ENCODE measurements around the gene CHCHD10. TPM values are rescaled to one million over a fixed set of nuclear protein-coding genes. Genes with fewer than 3 reads are reported as not detected.
"Not testable (repeated sequence)": the region's sequence is repeated elsewhere in the genome, so short reads cannot be mapped to it uniquely, and the experiment has no call there.

The CHCHD10 gene
- total RNA-seq, 1 donor from 2014 or later, result 60.9 TPM

- no peaks in the 10 kb centered on the region for H3K4me1 ChIP-seq (ENCODE audit: insufficient read depth, low read length)
- H4K20me1 ChIP-seq (ENCODE audit: insufficient read depth, low read length), result peaks cover 21% of the 10 kb centered on the region
- H3K79me2 ChIP-seq (ENCODE audit: insufficient read depth, low read length), result peaks cover 11% of the 10 kb centered on the region
- Mint-ChIP-seq H3K4me1 (ENCODE audit: low read depth, unreplicated experiment) (no peaks in the 10 kb centered on the region), H3K4me3 (ENCODE audit: unreplicated experiment) (no peak overlapping the region), H3K9me3 (ENCODE audit: unreplicated experiment) (no peaks in the 10 kb centered on the region), H3K27me3 (ENCODE audit: low read depth, unreplicated experiment) (no peaks in the 10 kb centered on the region), H3K36me3 (ENCODE audit: low read depth, unreplicated experiment) (peaks cover 33% of the 10 kb centered on the region), H3K27ac (ENCODE audit: unreplicated experiment) (no peak overlapping the region)
- peaks cover 12% of the 10 kb centered on the region for H3K9me3 ChIP-seq (ENCODE audit: insufficient read depth, low read depth, low read length)
- TF ChIP-seq EZH2 (IDR thresholded peaks at IDR 0.05; ENCODE audit: insufficient read depth, low read length), result no peak
- TF ChIP-seq, protein P1, sequence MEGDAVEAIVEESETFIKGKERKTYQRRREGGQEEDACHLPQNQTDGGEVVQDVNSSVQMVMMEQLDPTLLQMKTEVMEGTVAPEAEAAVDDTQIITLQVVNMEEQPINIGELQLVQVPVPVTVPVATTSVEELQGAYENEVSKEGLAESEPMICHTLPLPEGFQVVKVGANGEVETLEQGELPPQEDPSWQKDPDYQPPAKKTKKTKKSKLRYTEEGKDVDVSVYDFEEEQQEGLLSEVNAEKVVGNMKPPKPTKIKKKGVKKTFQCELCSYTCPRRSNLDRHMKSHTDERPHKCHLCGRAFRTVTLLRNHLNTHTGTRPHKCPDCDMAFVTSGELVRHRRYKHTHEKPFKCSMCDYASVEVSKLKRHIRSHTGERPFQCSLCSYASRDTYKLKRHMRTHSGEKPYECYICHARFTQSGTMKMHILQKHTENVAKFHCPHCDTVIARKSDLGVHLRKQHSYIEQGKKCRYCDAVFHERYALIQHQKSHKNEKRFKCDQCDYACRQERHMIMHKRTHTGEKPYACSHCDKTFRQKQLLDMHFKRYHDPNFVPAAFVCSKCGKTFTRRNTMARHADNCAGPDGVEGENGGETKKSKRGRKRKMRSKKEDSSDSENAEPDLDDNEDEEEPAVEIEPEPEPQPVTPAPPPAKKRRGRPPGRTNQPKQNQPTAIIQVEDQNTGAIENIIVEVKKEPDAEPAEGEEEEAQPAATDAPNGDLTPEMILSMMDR (IDR thresholded peaks at IDR 0.05; ENCODE audit: insufficient read depth, low read depth, low read length), result no peak
- no peak overlapping the region for H3K4me2 ChIP-seq (ENCODE audit: low read length)
- no peak overlapping the region for H3K4me3 ChIP-seq (ENCODE audit: insufficient read depth, low read depth, low read length)
- FAIRE-seq (no peak), DNase-seq (ENCODE audit: low read depth) (no peak)
- H3K9ac ChIP-seq (ENCODE audit: low read length), result no peak overlapping the region
- no peak overlapping the region for H3K27ac ChIP-seq (ENCODE audit: low read depth, low read length)
- no peak overlapping the region for H2AFZ ChIP-seq (ENCODE audit: low read depth, low read length)
- H3K27me3 ChIP-seq (ENCODE audit: insufficient read depth, low read length), result no peaks in the 10 kb centered on the region
- peaks cover 14% of the 10 kb centered on the region for H3K36me3 ChIP-seq (ENCODE audit: insufficient read depth, low read length)
Observed at GRCh38 chr22:23743303-23743705, 24.5 kb downstream of the CHCHD10 start.

GRCh38 chr22:23742505-23743264 is 25.1 kb downstream of the CHCHD10 start:
- no peak overlapping the region for H3K9ac ChIP-seq (ENCODE audit: low read length)
- peaks cover 16% of the 10 kb centered on the region for H4K20me1 ChIP-seq (ENCODE audit: insufficient read depth, low read length)
- H3K4me3 Mint-ChIP-seq (ENCODE audit: unreplicated experiment), result no peak overlapping the region
- no peak overlapping the region for H3K4me3 ChIP-seq (ENCODE audit: insufficient read depth, low read depth, low read length)
- no peak overlapping the region for H2AFZ ChIP-seq (ENCODE audit: low read depth, low read length)
- no peak overlapping the region for H3K4me2 ChIP-seq (ENCODE audit: low read length)
- H3K36me3 ChIP-seq (ENCODE audit: insufficient read depth, low read length), result peaks cover 14% of the 10 kb centered on the region
- no peaks in the 10 kb centered on the region for H3K4me1 ChIP-seq (ENCODE audit: insufficient read depth, low read length)
- peaks cover 33% of the 10 kb centered on the region for H3K36me3 Mint-ChIP-seq (ENCODE audit: low read depth, unreplicated experiment)
- peaks cover 12% of the 10 kb centered on the region for H3K9me3 ChIP-seq (ENCODE audit: insufficient read depth, low read depth, low read length)
- H3K9me3 Mint-ChIP-seq (ENCODE audit: unreplicated experiment), result no peaks in the 10 kb centered on the region
- TF ChIP-seq, protein P1 (IDR thresholded peaks at IDR 0.05; ENCODE audit: insufficient read depth, low read depth, low read length), result no peak
- TF ChIP-seq EZH2 (IDR thresholded peaks at IDR 0.05; ENCODE audit: insufficient read depth, low read length), result no peak
- H3K79me2 ChIP-seq (ENCODE audit: insufficient read depth, low read length), result peaks cover 5% of the 10 kb centered on the region
- DNase-seq (ENCODE audit: low read depth) (no peak), FAIRE-seq (no peak)
- no peak overlapping the region for H3K27ac Mint-ChIP-seq (ENCODE audit: unreplicated experiment)
- no peaks in the 10 kb centered on the region for H3K4me1 Mint-ChIP-seq (ENCODE audit: low read depth, unreplicated experiment)
- H3K27ac ChIP-seq (ENCODE audit: low read depth, low read length), result no peak overlapping the region
- H3K27me3 ChIP-seq (ENCODE audit: insufficient read depth, low read length), result no peaks in the 10 kb centered on the region
- H3K27me3 Mint-ChIP-seq (ENCODE audit: low read depth, unreplicated experiment), result no peaks in the 10 kb centered on the region

DNA sequence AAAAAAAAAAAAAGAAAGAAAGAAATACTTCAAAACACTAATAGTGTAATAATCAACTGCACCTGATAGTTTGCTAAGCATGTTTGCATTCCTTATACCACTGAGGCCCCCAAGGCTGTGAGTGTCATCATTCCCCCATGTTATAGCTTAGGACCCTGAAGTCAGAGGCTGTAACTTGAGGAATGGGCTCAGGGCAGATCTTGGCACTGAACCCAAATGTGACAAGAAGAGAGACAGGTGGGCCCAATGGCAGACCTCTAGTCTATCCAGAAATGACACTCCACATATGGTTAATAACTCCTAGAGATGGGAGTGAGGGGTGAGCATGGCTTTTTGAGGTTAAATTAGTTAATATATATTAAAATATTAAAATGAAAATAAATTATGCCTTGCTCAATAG is 30.1 kb downstream of the CHCHD10 start:
- Histone ChIP-seq H3K27ac (ENCODE audit: low read depth, low read length) (no peak overlapping the region), H3K27me3 (ENCODE audit: insufficient read depth, low read length) (no peaks in the 10 kb centered on the region), H3K4me3 (ENCODE audit: insufficient read depth, low read depth, low read length) (no peak overlapping the region), H2AFZ (ENCODE audit: low read depth, low read length) (no peak overlapping the region), H3K9me3 (ENCODE audit: insufficient read depth, low read depth, low read length) (no peaks in the 10 kb centered on the region), H3K36me3 (ENCODE audit: insufficient read depth, low read length) (peaks cover 2% of the 10 kb centered on the region), H3K9ac (ENCODE audit: low read length) (no peak overlapping the region), H3K4me1 (ENCODE audit: insufficient read depth, low read length) (no peaks in the 10 kb centered on the region), H3K4me2 (ENCODE audit: low read length) (no peak overlapping the region), H4K20me1 (ENCODE audit: insufficient read depth, low read length) (peaks cover 4% of the 10 kb centered on the region), H3K79me2 (ENCODE audit: insufficient read depth, low read length) (no peaks in the 10 kb centered on the region)
- Mint-ChIP-seq H3K4me3 (ENCODE audit: unreplicated experiment) (no peak overlapping the region), H3K4me1 (ENCODE audit: low read depth, unreplicated experiment) (peaks cover 9% of the 10 kb centered on the region), H3K27ac (ENCODE audit: unreplicated experiment) (no peak overlapping the region), H3K9me3 (ENCODE audit: unreplicated experiment) (no peaks in the 10 kb centered on the region), H3K36me3 (ENCODE audit: low read depth, unreplicated experiment) (peaks cover 8% of the 10 kb centered on the region), H3K27me3 (ENCODE audit: low read depth, unreplicated experiment) (peaks cover 1% of the 10 kb centered on the region)
- FAIRE-seq (no peak), DNase-seq (ENCODE audit: low read depth) (no peak)
- TF ChIP-seq EZH2 (IDR thresholded peaks at IDR 0.05; ENCODE audit: insufficient read depth, low read length), result no peak
- TF ChIP-seq, protein P1 (IDR thresholded peaks at IDR 0.05; ENCODE audit: insufficient read depth, low read depth, low read length), result no peak

DNA sequence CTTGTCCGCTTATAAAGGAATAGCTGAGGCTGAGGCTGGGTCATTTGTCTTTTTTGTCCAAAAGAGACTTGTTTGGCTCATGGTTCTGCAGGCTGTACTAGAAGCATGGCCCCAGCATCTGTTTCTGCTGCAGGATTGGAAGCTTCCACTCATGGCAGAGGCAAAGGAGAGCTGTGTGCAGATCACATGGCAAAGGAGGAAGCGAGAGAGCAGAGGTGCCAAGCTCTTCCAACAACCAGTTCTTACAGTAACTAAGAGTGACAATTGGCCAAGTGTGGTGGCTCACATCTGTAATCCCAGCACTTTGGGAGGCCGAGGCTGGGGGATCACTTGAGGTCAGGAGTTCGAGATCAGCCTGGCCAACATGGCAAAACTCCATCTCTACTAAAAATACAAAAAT is 39.7 kb downstream of the CHCHD10 start:
- not testable (repeated sequence) for H3K27ac Mint-ChIP-seq (ENCODE audit: unreplicated experiment); FAIRE-seq; H3K4me3 Mint-ChIP-seq (ENCODE audit: unreplicated experiment); H3K27me3 ChIP-seq (ENCODE audit: insufficient read depth, low read length); H3K9ac ChIP-seq (ENCODE audit: low read length); H3K4me3 ChIP-seq (ENCODE audit: insufficient read depth, low read depth, low read length); H3K27ac ChIP-seq (ENCODE audit: low read depth, low read length); H3K4me2 ChIP-seq (ENCODE audit: low read length); H3K9me3 ChIP-seq (ENCODE audit: insufficient read depth, low read depth, low read length); H3K9me3 Mint-ChIP-seq (ENCODE audit: unreplicated experiment); H3K36me3 Mint-ChIP-seq (ENCODE audit: low read depth, unreplicated experiment); H3K27me3 Mint-ChIP-seq (ENCODE audit: low read depth, unreplicated experiment); H2AFZ ChIP-seq (ENCODE audit: low read depth, low read length); H3K4me1 Mint-ChIP-seq (ENCODE audit: low read depth, unreplicated experiment); H4K20me1 ChIP-seq (ENCODE audit: insufficient read depth, low read length); H3K36me3 ChIP-seq (ENCODE audit: insufficient read depth, low read length); H3K4me1 ChIP-seq (ENCODE audit: insufficient read depth, low read length); DNase-seq (ENCODE audit: low read depth); H3K79me2 ChIP-seq (ENCODE audit: insufficient read depth, low read length)
